AG10803 (cell line): Measurements from ENCODE around the gene USP46.

ENCODE experiments used
- DNase-seq: peaks from one replicate; pipeline ENCODE4 v3.0.0; 2010; ENCODE audit warnings: low read depth
- H3K4me3 ChIP-seq: 2 replicates; pipeline ENCODE4 v1.5.1; 2011; ENCODE audit warnings: mild to moderate bottlenecking, low read length, control low read depth
- TF ChIP-seq, protein P1 (sequence below): conservative IDR thresholded peaks from 2 replicates; pipeline ENCODE4 v1.5.1; 2011; ENCODE audit warnings: mild to moderate bottlenecking, low read length, control low read depth, inconsistent platforms

The USP46 gene

DNA sequence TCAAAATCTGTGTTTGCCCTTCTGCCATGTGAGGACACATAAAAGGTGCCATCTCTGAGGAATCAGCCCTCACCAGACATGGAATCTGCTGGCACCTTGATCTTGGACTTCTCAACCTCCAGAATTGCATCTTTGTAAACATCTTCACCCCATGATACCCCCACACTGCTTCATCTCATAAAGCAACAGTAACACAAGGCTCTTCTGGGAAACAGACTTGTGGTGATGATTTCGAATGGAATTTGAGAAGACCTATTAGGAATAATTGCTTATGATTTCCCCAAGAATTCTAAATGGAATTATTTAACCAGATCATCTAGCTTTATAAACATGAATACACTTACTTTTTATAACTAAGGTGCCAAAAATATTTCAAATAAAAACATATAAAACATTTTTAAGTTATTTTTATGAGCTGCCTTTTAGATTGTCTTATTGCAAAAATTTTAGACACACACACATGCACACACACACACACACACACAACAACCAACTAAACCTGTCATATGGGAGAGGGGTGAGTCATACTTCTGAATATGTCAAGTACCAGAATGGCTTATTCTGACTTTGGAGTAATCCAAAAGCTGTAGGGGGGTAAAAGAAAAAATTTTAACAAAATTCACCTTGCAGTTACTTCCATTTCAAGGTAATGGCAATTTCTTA, 82.0 kb downstream of the USP46 start:
- TF ChIP-seq, protein P1, sequence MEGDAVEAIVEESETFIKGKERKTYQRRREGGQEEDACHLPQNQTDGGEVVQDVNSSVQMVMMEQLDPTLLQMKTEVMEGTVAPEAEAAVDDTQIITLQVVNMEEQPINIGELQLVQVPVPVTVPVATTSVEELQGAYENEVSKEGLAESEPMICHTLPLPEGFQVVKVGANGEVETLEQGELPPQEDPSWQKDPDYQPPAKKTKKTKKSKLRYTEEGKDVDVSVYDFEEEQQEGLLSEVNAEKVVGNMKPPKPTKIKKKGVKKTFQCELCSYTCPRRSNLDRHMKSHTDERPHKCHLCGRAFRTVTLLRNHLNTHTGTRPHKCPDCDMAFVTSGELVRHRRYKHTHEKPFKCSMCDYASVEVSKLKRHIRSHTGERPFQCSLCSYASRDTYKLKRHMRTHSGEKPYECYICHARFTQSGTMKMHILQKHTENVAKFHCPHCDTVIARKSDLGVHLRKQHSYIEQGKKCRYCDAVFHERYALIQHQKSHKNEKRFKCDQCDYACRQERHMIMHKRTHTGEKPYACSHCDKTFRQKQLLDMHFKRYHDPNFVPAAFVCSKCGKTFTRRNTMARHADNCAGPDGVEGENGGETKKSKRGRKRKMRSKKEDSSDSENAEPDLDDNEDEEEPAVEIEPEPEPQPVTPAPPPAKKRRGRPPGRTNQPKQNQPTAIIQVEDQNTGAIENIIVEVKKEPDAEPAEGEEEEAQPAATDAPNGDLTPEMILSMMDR: no peak
- no peak overlapping the region for H3K4me3 ChIP-seq
- peak; percentile 67 for DNase-seq

GRCh38 chr4:52576326-52576725, 82.8 kb downstream of the USP46 start:
- H3K4me3 ChIP-seq: no peak overlapping the region
- no peak for DNase-seq
- TF ChIP-seq, protein P1: no peak

- TF ChIP-seq, protein P1: no peak
- no peak for DNase-seq
- no peak overlapping the region for H3K4me3 ChIP-seq
Observed at GRCh38 chr4:52575406-52575805, 83.7 kb downstream of the USP46 start.

- TF ChIP-seq, protein P1: no peak
- peak; percentile 51 for DNase-seq
- no peak overlapping the region for H3K4me3 ChIP-seq
Observed at GRCh38 chr4:52574036-52574435, 85.1 kb downstream of the USP46 start.

DNA sequence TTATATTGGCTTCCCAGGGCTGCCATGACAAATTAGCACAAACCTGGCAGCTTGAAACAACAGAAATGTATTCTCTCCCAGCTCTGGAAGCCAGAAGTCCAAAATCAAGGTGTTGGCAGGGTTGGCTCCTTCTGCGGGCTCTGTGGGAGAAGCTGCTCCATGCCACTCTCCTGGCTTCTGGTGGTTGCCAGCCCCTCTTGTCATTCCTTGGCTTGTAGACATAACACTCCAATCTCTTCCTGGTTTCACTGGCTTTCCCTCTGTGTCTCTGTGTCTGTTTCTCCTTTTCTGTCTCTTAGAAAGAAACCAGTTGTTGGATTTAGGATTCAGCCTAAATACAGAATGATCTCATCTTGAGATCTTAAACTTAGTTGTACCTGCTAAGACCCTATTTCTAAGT, 85.5 kb downstream of the USP46 start:
- no peak for DNase-seq
- TF ChIP-seq, protein P1: no peak

GRCh38 chr4:52572936-52573485, 86.1 kb downstream of the USP46 start:
- TF ChIP-seq, protein P1: no peak
- no peak overlapping the region for H3K4me3 ChIP-seq
- DNase-seq: peak; percentile 79

More for the DNA sequence above, 85.5 kb downstream of the USP46 start:
- no peak overlapping the region for H3K4me3 ChIP-seq

GRCh38 chr4:52568351-52568750, 90.8 kb downstream of the USP46 start:
- H3K4me3 ChIP-seq: no peak overlapping the region
- no peak for DNase-seq
- TF ChIP-seq, protein P1: no peak
